NCI-H146 (cell line): ENCODE results near the gene CHST11.

Source experiments
- DNase-seq: peaks from one replicate; lab custom pipeline; 2025; lab: John Stamatoyannopoulos, UW

CHST11 gene

GRCh38 chr12:104653730-104654664 lies 197.2 kb downstream of the CHST11 start:
- DNase-seq: no peak

- no peak for DNase-seq
Observed at GRCh38 chr12:104654665-104655609, 198.2 kb downstream of the CHST11 start.

GRCh38 chr12:104656383-104656782 lies 199.6 kb downstream of the CHST11 start:
- no peak for DNase-seq

GRCh38 chr12:104656921-104657320 lies 200.2 kb downstream of the CHST11 start:
- DNase-seq: no peak

GRCh38 chr12:104657726-104658484 lies 201.2 kb downstream of the CHST11 start:
- no peak for DNase-seq

GRCh38 chr12:104659058-104659457 lies 202.3 kb downstream of the CHST11 start:
- DNase-seq: no peak

GRCh38 chr12:104662203-104662602 lies 205.5 kb downstream of the CHST11 start:
- DNase-seq: no peak

GRCh38 chr12:104662908-104663307 lies 206.2 kb downstream of the CHST11 start:
- DNase-seq: no peak

- no peak for DNase-seq
Observed at GRCh38 chr12:104664351-104664750, 207.6 kb downstream of the CHST11 start.

GRCh38 chr12:104665296-104665695 lies 208.5 kb downstream of the CHST11 start:
- DNase-seq: no peak

GRCh38 chr12:104667139-104667538 lies 210.4 kb downstream of the CHST11 start:
- no peak for DNase-seq

GRCh38 chr12:104668274-104668718 lies 211.5 kb downstream of the CHST11 start:
- no peak for DNase-seq

GRCh38 chr12:104669089-104669721 lies 212.5 kb downstream of the CHST11 start:
- no peak for DNase-seq

GRCh38 chr12:104669851-104670337 lies 213.1 kb downstream of the CHST11 start:
- DNase-seq: no peak

- DNase-seq: no peak
Observed at GRCh38 chr12:104670439-104671408, 214.0 kb downstream of the CHST11 start.

- no peak for DNase-seq
Observed at GRCh38 chr12:104671409-104672095, 214.8 kb downstream of the CHST11 start.

GRCh38 chr12:104672096-104672445 lies 215.3 kb downstream of the CHST11 start:
- DNase-seq: no peak

- no peak for DNase-seq
Observed at GRCh38 chr12:104672501-104673265, 215.9 kb downstream of the CHST11 start.

GRCh38 chr12:104673294-104673693 lies 216.5 kb downstream of the CHST11 start:
- DNase-seq: no peak
